CD4-positive, alpha-beta memory T cell (primary cell): Measurements from ENCODE around the gene SLC25A43. TPM values are rescaled to one million over a fixed set of nuclear protein-coding genes. Genes with fewer than 3 reads are reported as not detected.

Experiments used
- CTCF ChIA-PET: fragments of 350-600 bp; sonication (Branson Sonifier 250); formaldehyde crosslinking; loops from one replicate; lab custom pipeline; 2021; ENCODE audit warnings: inconsistent platforms; ENCODE audit not compliant: partially characterized antibody; lab: Charles Lee
- POLR2A ChIA-PET: fragments of 350-600 bp; sonication (Branson Sonifier 250); formaldehyde crosslinking; loops from one replicate; lab custom pipeline; 2021; ENCODE audit not compliant: partially characterized antibody; lab: Charles Lee
- DNase-seq, 5 donors: peaks; one replicate each; pipeline versions ENCODE4 v3.0.0 to v3.0.0-alpha.2; 2020 to 2022; ENCODE audit warnings: mixed read lengths in 1 of 5
- H3K27ac ChIP-seq: one replicate; pipeline ENCODE4 v1.7.0; 2013; ENCODE audit warnings: low read depth, low read length
- H3K27me3 ChIP-seq: 2 replicates; pipeline ENCODE4 v1.7.0; 2013; ENCODE audit warnings: mild to moderate bottlenecking, low read length, moderate library complexity; ENCODE audit not compliant: insufficient read depth
- H3K36me3 ChIP-seq: 2 replicates; pipeline ENCODE4 v1.7.0; 2013; ENCODE audit warnings: mild to moderate bottlenecking, low read length, moderate library complexity; ENCODE audit not compliant: insufficient read depth
- H3K4me1 ChIP-seq: 2 replicates; pipeline ENCODE4 v1.7.0; 2013; ENCODE audit warnings: mild to moderate bottlenecking, low read length, moderate library complexity; ENCODE audit not compliant: insufficient read depth
- H3K4me3 ChIP-seq, 2 donors: one replicate each; pipeline ENCODE4 v1.7.0; 2013; ENCODE audit warnings: low read length in 2 of 2, mild to moderate bottlenecking in 1 of 2
- H3K9me3 ChIP-seq, 2 donors: one replicate each; pipeline ENCODE4 v1.7.0; 2013; ENCODE audit warnings: low read length in 2 of 2, control low read depth in 1 of 2; ENCODE audit not compliant: control insufficient read depth in 1 of 2
- H3K27ac Mint-ChIP-seq, 7 donors: one replicate each; pipeline ENCODE4 v1.8.0; 2020 to 2021; ENCODE audit warnings: mixed read lengths in 7 of 7, mild to moderate bottlenecking in 6 of 7, inconsistent platforms in 3 of 7, moderate library complexity in 3 of 7
- H3K27me3 Mint-ChIP-seq, 2 donors: one replicate each; pipeline ENCODE4 v1.8.0; 2020 to 2021; ENCODE audit warnings: mixed read lengths in 2 of 2
- H3K36me3 Mint-ChIP-seq, 2 donors: one replicate each; pipeline ENCODE4 v1.8.0; 2020 to 2021; ENCODE audit warnings: mixed read lengths in 2 of 2, inconsistent platforms in 1 of 2, mild to moderate bottlenecking in 1 of 2
- H3K4me1 Mint-ChIP-seq, 4 donors: one replicate each; pipeline ENCODE4 v1.8.0; 2020 to 2021; ENCODE audit warnings: mixed read lengths in 4 of 4, mild to moderate bottlenecking in 1 of 4
- H3K4me3 Mint-ChIP-seq, 8 donors: one replicate each; pipeline ENCODE4 v1.8.0; 2020 to 2021; ENCODE audit warnings: mixed read lengths in 8 of 8, mild to moderate bottlenecking in 7 of 8, moderate library complexity in 6 of 8, inconsistent platforms in 3 of 8
- H3K9me3 Mint-ChIP-seq, 8 donors: one replicate each; pipeline ENCODE4 v1.8.0; 2020 to 2021; ENCODE audit warnings: mixed read lengths in 8 of 8, mild to moderate bottlenecking in 5 of 8, inconsistent platforms in 3 of 8, moderate library complexity in 1 of 8
- intact Hi-C: fragments of 100-400 bp; cut with micrococcal nuclease; formaldehyde crosslinking; loops from one replicate; pipeline ENCODE4 v1.15.1; 2023
- polyA plus RNA-seq, 2 donors: library from polyadenylated mRNA; unstranded; fragments of 300-500 nt; fragmentation: Illumina TruSeq; gene quantifications; one replicate each; pipeline ENCODE4 v1.2.3, GENCODE V29; 2021
- total RNA-seq, 2 experiments: library from RNA; stranded (reverse); gene quantifications; one replicate each; pipeline ENCODE4 v1.2.3, GENCODE V29; 2021

The SLC25A43 gene
- total and polyA plus RNA-seq, 4 experiments from 2014 or later: 4.1 to 7.0 (median 5.6) TPM

- Mint-ChIP-seq H3K4me1 (peaks cover 0 to 3% (median 0%) of the 10 kb centered on the region in 4 donors), H3K36me3 (no peaks in the 10 kb centered on the region), H3K27me3 (no peaks in the 10 kb centered on the region), H3K9me3 (no peaks in the 10 kb centered on the region), H3K27ac (no peak overlapping the region), H3K4me3 (no peak overlapping the region)
- H3K4me1 ChIP-seq: no peaks in the 10 kb centered on the region
- no peaks in the 10 kb centered on the region for H3K27me3 ChIP-seq
- no peak overlapping the region for H3K4me3 ChIP-seq
- H3K27ac ChIP-seq: no peak overlapping the region
- DNase-seq: no peak
- POLR2A ChIA-PET: no interaction called here
- CTCF ChIA-PET: interaction anchor here (1.2 kb wide), 1 partner anchor 93 kb away, joined by 3 read pairs; no protein-coding TSS in a partner anchor
- no peaks in the 10 kb centered on the region for H3K9me3 ChIP-seq
- no peaks in the 10 kb centered on the region for H3K36me3 ChIP-seq
- intact Hi-C loops: no loop called here
Measured at GRCh38 chrX:119389871-119390501, 9.2 kb upstream of the SLC25A43 start.

GRCh38 chrX:119391279-119391678 lies 7.9 kb upstream of the SLC25A43 start:
- Histone ChIP-seq H3K4me3 (no peak overlapping the region), H3K27me3 (no peaks in the 10 kb centered on the region), H3K4me1 (no peaks in the 10 kb centered on the region), H3K36me3 (no peaks in the 10 kb centered on the region), H3K9me3 (no peaks in the 10 kb centered on the region), H3K27ac (no peak overlapping the region)
- CTCF ChIA-PET: no interaction called here
- intact Hi-C loops: no loop called here
- no peak for DNase-seq
- no peak overlapping the region for H3K4me3 Mint-ChIP-seq
- H3K27ac Mint-ChIP-seq: no peak overlapping the region
- no peaks in the 10 kb centered on the region for H3K27me3 Mint-ChIP-seq
- POLR2A ChIA-PET: no interaction called here
- peaks cover 0 to 3% (median 0%) of the 10 kb centered on the region in 4 donors for H3K4me1 Mint-ChIP-seq
- no peaks in the 10 kb centered on the region for H3K36me3 Mint-ChIP-seq
- H3K9me3 Mint-ChIP-seq: no peaks in the 10 kb centered on the region

- peaks cover 2% of the 10 kb centered on the region for H3K4me1 ChIP-seq
- H3K27me3 Mint-ChIP-seq: no peaks in the 10 kb centered on the region
- DNase-seq: no peak
- intact Hi-C loops: no loop called here
- no peaks in the 10 kb centered on the region for H3K9me3 ChIP-seq
- no peaks in the 10 kb centered on the region for H3K9me3 Mint-ChIP-seq
- H3K4me3 ChIP-seq: no peak overlapping the region
- no peak overlapping the region for H3K27ac Mint-ChIP-seq
- H3K4me1 Mint-ChIP-seq: peaks cover 0 to 3% (median 0%) of the 10 kb centered on the region in 4 donors
- POLR2A ChIA-PET: no interaction called here
- CTCF ChIA-PET: interaction anchor here (1.5 kb wide), 1 partner anchor 12 kb away, joined by 4 read pairs; no protein-coding TSS in a partner anchor
- H3K4me3 Mint-ChIP-seq: peak overlapping the region in 1 of 8 donors; percentile 6
- H3K27me3 ChIP-seq: no peaks in the 10 kb centered on the region
- no peaks in the 10 kb centered on the region for H3K36me3 Mint-ChIP-seq
- H3K27ac ChIP-seq: no peak overlapping the region
- no peaks in the 10 kb centered on the region for H3K36me3 ChIP-seq
Measured at GRCh38 chrX:119393144-119393543, 6.0 kb upstream of the SLC25A43 start.

- intact Hi-C loops: loop anchor here (5.0 kb wide), 1 partner anchor 161 kb away; the partner anchor contains the start of gene PGRMC1
- H3K9me3 Mint-ChIP-seq: no peaks in the 10 kb centered on the region
- Histone ChIP-seq H3K4me3 (peak overlapping the region in 1 of 2 donors; percentile 45), H3K4me1 (peaks cover 9% of the 10 kb centered on the region), H3K36me3 (no peaks in the 10 kb centered on the region), H3K27me3 (no peaks in the 10 kb centered on the region), H3K27ac (peak overlapping the region; percentile 47), H3K9me3 (no peaks in the 10 kb centered on the region)
- H3K27me3 Mint-ChIP-seq: no peaks in the 10 kb centered on the region
- CTCF ChIA-PET: no interaction called here
- H3K36me3 Mint-ChIP-seq: no peaks in the 10 kb centered on the region
- DNase-seq: peak in 1 of 5 donors; percentile 1
- peak overlapping the region; percentile 86 to 93 (median 88) for H3K4me3 Mint-ChIP-seq
- peaks cover 8 to 21% (median 13%) of the 10 kb centered on the region in 4 donors for H3K4me1 Mint-ChIP-seq
- POLR2A ChIA-PET: no interaction called here
- peak overlapping the region; percentile 82 to 93 (median 92) for H3K27ac Mint-ChIP-seq
Measured at GRCh38 chrX:119398587-119398973, 556 bp upstream of the SLC25A43 start.

- Mint-ChIP-seq H3K27me3 (no peaks in the 10 kb centered on the region), H3K36me3 (no peaks in the 10 kb centered on the region), H3K9me3 (no peaks in the 10 kb centered on the region), H3K4me3 (peak overlapping the region; percentile 45 to 72 (median 66)), H3K4me1 (peaks cover 8 to 21% (median 13%) of the 10 kb centered on the region in 4 donors), H3K27ac (peak overlapping the region in 3 of 7 donors; percentile 23 to 68 (median 38))
- ChIA-PET CTCF (interaction anchor here (0.5 to 0.9 kb wide), 3 partner anchors 68 to 488 kb away, joined by 3 to 4 read pairs (median 3); partner anchors contain the start of gene SLC25A5), POLR2A (no interaction called here)
- Histone ChIP-seq H3K4me1 (peaks cover 9% of the 10 kb centered on the region), H3K4me3 (no peak overlapping the region), H3K9me3 (no peaks in the 10 kb centered on the region), H3K27ac (no peak overlapping the region), H3K36me3 (no peaks in the 10 kb centered on the region), H3K27me3 (no peaks in the 10 kb centered on the region)
- DNase-seq: no peak
- intact Hi-C loops: loop anchor here (5.0 kb wide), 1 partner anchor 162 kb away; the partner anchor contains the start of gene PGRMC1
Measured at GRCh38 chrX:119399772-119400101, 601 bp downstream of the SLC25A43 start.

DNA sequence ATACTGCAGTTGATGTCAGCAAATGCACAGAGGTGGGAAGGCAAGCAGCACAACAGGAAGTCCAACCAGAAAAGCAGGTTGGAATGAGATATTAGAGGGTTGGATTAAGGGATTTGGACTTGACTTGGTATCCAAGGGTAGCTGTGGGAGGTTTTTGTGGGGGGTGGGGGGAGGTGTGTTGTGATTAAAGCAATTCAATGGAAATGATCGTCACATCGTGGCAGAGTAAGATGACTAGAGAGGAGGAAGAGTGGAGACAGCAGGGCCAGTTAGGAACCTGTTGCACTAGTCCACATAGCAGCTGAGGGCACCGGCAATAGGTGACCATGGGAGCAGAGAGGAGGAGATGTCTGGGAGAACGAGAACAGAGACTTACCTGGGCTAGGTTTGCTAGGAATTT lies 2.4 kb downstream of the SLC25A43 start:
- Histone ChIP-seq H3K4me1 (peaks cover 9% of the 10 kb centered on the region), H3K9me3 (no peaks in the 10 kb centered on the region), H3K27me3 (no peaks in the 10 kb centered on the region), H3K36me3 (no peaks in the 10 kb centered on the region), H3K4me3 (no peak overlapping the region), H3K27ac (no peak overlapping the region)
- Mint-ChIP-seq H3K36me3 (no peaks in the 10 kb centered on the region), H3K4me1 (peaks cover 8 to 21% (median 13%) of the 10 kb centered on the region in 4 donors), H3K9me3 (no peaks in the 10 kb centered on the region), H3K27ac (peak overlapping the region in 1 of 7 donors; percentile 49), H3K27me3 (no peaks in the 10 kb centered on the region), H3K4me3 (no peak overlapping the region)
- DNase-seq: no peak
- CTCF ChIA-PET: no interaction called here
- intact Hi-C loops: no loop called here
- POLR2A ChIA-PET: no interaction called here

- intact Hi-C loops: no loop called here
- no peaks in the 10 kb centered on the region for H3K36me3 Mint-ChIP-seq
- H3K27me3 ChIP-seq: no peaks in the 10 kb centered on the region
- no peak overlapping the region for H3K4me3 ChIP-seq
- peaks cover 9% of the 10 kb centered on the region for H3K4me1 ChIP-seq
- peak overlapping the region in 1 of 7 donors; percentile 68 for H3K27ac Mint-ChIP-seq
- H3K27ac ChIP-seq: no peak overlapping the region
- no peaks in the 10 kb centered on the region for H3K36me3 ChIP-seq
- peaks cover 8 to 21% (median 13%) of the 10 kb centered on the region in 4 donors for H3K4me1 Mint-ChIP-seq
- DNase-seq: no peak
- H3K9me3 ChIP-seq: no peaks in the 10 kb centered on the region
- H3K27me3 Mint-ChIP-seq: no peaks in the 10 kb centered on the region
- H3K9me3 Mint-ChIP-seq: no peaks in the 10 kb centered on the region
- H3K4me3 Mint-ChIP-seq: peak overlapping the region in 1 of 8 donors; percentile 13
- POLR2A ChIA-PET: no interaction called here
- CTCF ChIA-PET: no interaction called here
Measured at GRCh38 chrX:119402588-119402987, 3.5 kb downstream of the SLC25A43 start.
